NCI-H2171 treated with DMSO at 0.1 percent for 48 hours (cell line): ENCODE data around the gene ZNF330.

Experiments
- DNase-seq: peaks from one replicate; lab custom pipeline; 2025; lab: John Stamatoyannopoulos, UW

Gene ZNF330

GRCh38 chr4:141233673-141234072 lies 13.0 kb downstream of the ZNF330 start:
- DNase-seq, result no peak

GRCh38 chr4:141238186-141238585 lies 17.5 kb downstream of the ZNF330 start:
- DNase-seq, result no peak

GRCh38 chr4:141240259-141240658 lies 19.6 kb downstream of the ZNF330 start:
- no peak for DNase-seq

GRCh38 chr4:141240671-141241070 lies 20.0 kb downstream of the ZNF330 start:
- DNase-seq, result no peak

- DNase-seq, result no peak
These were observed 21.3 kb downstream of the ZNF330 start for GRCh38 chr4:141241986-141242385.

GRCh38 chr4:141244419-141244818 lies 23.7 kb downstream of the ZNF330 start:
- no peak for DNase-seq

- no peak for DNase-seq
These were observed 25.5 kb downstream of the ZNF330 start for GRCh38 chr4:141246243-141246642.

- DNase-seq, result no peak
These were observed 26.2 kb downstream of the ZNF330 start for GRCh38 chr4:141246683-141247429.

GRCh38 chr4:141247430-141247780 lies 26.7 kb downstream of the ZNF330 start:
- DNase-seq, result no peak

- no peak for DNase-seq
These were observed 27.3 kb downstream of the ZNF330 start for GRCh38 chr4:141248029-141248428.

- DNase-seq, result no peak
These were observed 27.8 kb downstream of the ZNF330 start for GRCh38 chr4:141248486-141248885.

GRCh38 chr4:141254326-141254725 lies 33.6 kb downstream of the ZNF330 start:
- no peak for DNase-seq

GRCh38 chr4:141255016-141255415 lies 34.3 kb downstream of the ZNF330 start:
- no peak for DNase-seq

GRCh38 chr4:141258558-141258957 lies 37.9 kb downstream of the ZNF330 start:
- no peak for DNase-seq

GRCh38 chr4:141275834-141276233 lies 55.1 kb downstream of the ZNF330 start:
- DNase-seq, result no peak

GRCh38 chr4:141283152-141283551 lies 62.5 kb downstream of the ZNF330 start:
- DNase-seq, result no peak

GRCh38 chr4:141283563-141283962 lies 62.9 kb downstream of the ZNF330 start:
- DNase-seq, result no peak
